Activated CD8-positive, alpha-beta memory T cell treated with anti-CD3 and anti-CD28 coated beads, Interleukin-2, amount 50 U/mL, for 1 hour (primary cell): ENCODE results near the gene SRSF2.
"Not testable (repeated sequence)": the region's sequence is repeated elsewhere in the genome, so short reads cannot be mapped to it uniquely, and the experiment has no call there.

ENCODE experiments used
- DNase-seq: peaks from one replicate; pipeline ENCODE4 v3.0.0-alpha.2; 2020; ENCODE audit errors: extremely low read depth

SRSF2 gene

GRCh38 chr17:76738468-76738850, 1.3 kb upstream of the SRSF2 start:
- no peak for DNase-seq

- DNase-seq: peak; percentile 72
These were observed 741 bp upstream of the SRSF2 start, which contains the start of gene MFSD11 for GRCh38 chr17:76737676-76738467. MFSD11 (plus strand) TSS chr17:76738119; CDS start chr17:76738353, 234 bp downstream.

DNA sequence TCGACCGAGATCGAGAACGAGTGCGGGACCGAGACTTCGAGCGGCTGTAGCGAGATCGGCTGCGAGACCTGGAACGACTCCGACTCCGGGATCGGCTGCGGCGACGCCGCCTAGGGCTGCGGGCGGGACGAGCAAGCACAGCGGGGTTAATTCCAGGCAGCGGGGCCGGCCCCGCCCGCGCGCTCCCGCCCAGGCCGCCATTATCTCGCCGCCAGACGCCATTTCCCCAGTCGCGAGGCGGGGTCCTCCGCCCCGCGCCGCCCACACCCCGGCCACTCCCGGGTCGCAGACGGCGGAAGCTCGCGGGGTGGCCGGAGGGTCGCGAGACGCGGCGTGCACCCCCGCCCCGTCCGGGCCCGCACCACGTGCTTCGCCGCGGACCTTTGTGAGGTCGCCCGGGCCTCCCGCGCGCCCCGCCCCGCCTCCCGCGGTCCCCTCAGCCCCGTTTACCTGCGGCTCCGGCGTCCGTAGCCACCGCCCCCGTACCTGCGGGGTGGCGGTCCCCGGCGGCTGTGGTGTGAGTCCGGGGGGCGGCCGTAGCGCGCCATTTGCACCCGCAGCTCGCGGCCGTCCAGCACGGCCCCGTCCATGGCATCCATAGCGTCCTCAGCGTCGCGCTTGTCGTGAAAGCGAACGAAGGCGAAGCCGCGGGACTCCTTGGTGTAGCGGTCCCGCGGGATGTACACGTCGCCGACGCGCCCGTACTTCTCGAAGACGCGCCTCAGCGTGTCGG, 616 bp downstream of the SRSF2 start:
- no peak for DNase-seq

GRCh38 chr17:76735586-76736348, 1.4 kb downstream of the SRSF2 start:
- no peak for DNase-seq

- DNase-seq: no peak
These were observed 2.1 kb downstream of the SRSF2 start for GRCh38 chr17:76735006-76735405.

GRCh38 chr17:76734080-76734840, 2.9 kb downstream of the SRSF2 start:
- DNase-seq: no peak

GRCh38 chr17:76733618-76733957, 3.5 kb downstream of the SRSF2 start:
- no peak for DNase-seq

- DNase-seq: no peak
These were observed 4.2 kb downstream of the SRSF2 start for GRCh38 chr17:76732734-76733617.

DNA sequence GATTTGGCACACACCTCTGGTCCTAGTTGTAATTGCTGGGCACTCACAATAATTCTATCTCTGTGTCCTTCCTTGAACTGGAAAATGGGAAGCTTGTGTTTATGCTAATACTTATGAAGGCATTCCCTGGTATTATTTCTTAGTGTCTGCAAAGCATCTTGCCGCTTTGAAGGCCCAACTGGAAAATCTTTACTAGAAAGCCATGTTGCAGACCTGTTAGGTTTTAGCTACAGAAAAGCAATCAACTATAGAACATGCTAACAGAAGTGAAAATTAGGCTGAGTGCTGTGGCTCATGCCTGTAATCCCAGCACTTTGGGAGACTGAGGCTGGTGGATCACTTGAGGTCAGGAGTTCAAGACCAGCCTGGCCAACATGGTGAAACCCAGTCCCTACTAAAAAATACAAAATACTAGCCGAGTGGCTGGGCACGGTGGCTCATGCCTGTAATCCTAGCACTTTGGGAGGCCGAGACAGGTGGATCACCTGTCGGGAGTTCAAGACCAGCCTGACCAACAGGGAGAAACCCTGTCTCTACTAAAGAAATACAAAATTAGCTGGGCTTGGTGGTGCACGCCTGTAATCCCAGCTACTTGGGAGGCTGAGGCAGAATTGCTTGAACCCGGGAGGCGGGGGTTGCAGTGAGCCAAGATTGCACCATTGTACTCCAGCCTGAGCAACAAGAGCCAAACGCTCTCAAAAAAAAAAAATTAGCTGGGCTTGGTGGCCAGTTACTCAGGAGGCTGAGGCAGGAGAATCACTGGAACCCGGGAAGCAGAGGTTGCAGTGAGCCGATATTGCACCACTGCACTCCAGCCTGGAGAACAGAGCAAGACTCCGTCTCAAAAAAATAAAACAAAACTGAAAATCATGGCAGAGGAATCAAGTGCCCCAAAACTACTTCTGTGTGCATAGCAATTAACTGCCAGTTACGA, 5.1 kb downstream of the SRSF2 start:
- DNase-seq: not testable (repeated sequence)

DNA sequence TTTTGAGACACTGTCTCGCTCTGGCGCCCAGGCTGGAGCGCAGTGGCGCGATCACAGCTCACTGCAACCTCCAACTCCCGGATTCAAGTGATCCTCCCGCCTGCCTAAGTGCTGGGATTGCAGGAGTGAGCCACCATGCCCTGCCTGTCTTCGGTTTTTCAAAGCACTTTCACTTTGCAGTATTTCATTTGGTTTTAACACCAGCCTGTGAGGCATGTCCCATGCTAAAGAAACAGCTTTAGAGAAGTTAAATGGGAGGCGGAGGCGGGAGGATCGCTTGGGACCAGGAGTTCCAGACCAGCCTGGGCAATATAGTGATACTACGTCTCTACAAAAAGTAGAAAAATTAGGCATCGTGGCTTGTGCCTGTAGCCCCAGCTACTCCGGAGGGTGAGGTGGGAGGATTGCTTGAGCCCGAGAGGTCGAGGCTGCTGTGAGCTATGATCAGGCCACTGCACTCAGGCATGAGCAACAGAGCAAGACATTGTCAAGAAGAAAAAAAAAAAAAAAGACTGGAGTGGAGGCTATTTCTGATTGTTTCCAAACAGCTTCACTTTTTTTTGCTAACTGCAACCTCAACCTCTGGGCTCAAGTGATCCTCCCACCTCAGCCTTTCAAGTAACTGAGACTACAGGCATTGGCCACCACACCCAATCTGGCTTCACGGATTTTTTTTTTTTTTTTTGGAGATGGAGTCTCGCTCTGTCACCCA, 9.2 kb downstream of the SRSF2 start:
- no peak for DNase-seq

DNA sequence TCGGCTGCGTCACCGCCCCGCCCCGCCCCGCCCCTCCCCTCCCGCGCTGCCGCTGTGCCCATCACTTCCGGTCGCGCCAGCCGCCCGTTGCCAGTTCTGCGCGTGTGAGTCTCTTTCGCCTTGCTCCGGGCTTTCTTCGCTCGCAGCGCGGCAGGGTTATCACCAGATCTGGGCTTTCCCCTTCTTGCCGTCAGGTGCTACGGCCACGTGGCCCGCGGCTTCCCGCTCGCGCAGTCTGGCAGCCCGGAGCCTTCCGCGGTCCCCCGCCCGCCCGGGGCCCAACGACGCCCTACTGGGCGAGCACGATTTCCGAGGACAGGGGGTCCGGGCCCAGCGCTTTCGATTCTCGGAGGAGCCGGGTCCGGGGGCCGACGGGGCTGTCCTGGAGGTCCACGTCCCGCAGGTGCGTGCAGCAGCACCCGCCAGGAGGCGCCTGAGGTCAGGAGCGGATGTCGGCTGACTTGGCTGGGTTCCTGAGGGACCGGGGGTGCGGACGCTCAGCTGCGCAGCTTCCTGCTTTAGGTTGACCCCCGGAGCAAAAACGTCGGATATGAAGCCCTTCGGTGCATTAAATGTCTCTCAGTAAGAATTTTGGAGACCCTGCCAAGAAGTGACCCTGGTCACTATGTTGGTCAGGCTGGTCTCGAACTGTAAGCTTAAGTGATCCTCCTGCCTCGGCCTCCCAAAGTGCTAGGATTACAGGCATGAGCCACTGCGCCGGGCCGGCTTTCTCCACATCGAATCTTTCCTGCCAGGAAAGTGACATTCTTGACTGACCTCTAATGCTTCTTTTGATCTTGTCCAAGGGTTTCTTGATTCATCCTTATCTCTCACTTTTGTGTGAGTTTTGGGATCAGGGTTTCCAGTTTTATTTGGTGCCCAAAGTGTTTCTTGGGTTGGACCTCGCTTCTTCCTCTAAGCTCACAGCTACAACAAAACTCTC, 10.1 kb downstream of the SRSF2 start, which contains the start of gene METTL23:
METTL23 (plus strand) TSS at position 64 of the 943 bp plus-strand sequence. CDS start 2,872 bp downstream, outside the sequence.
- no peak for DNase-seq

DNA sequence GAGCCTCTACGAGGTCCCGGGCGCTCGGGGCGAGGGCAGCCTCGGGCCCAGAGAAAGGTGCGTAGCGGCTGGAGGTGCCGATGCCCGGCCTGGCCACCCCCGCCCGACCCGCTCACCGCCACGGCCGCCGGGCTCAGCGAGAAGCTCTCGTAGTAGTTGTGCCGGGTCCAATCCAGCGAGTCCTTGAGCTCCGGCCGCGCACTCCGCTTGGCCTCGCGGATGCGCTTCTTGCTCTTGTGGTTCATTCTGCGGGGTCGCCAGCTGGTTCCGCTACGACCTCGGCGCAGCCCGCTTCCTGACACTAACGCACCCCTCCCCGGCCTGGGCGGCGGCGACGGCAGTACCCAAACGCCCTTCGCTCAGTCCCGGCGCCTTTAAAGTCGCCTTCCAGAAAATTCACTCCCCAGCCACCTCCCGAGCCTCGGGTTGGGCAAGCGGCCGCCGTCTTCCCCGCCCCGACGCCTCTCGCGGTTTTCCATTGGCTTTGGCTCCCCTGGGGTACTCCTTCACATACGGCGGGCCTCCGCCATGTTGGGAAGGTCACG, 10.8 kb downstream of the SRSF2 start, which contains the start of gene JMJD6:
JMJD6 (minus strand) TSS at position 376 of the 545 bp plus-strand sequence; CDS start at position 245, 131 bp downstream.
- peak; percentile 93 for DNase-seq

GRCh38 chr17:76725580-76726230, 11.4 kb downstream of the SRSF2 start:
- peak; percentile 32 for DNase-seq

GRCh38 chr17:76723812-76724211, 13.3 kb downstream of the SRSF2 start:
- DNase-seq: no peak

DNA sequence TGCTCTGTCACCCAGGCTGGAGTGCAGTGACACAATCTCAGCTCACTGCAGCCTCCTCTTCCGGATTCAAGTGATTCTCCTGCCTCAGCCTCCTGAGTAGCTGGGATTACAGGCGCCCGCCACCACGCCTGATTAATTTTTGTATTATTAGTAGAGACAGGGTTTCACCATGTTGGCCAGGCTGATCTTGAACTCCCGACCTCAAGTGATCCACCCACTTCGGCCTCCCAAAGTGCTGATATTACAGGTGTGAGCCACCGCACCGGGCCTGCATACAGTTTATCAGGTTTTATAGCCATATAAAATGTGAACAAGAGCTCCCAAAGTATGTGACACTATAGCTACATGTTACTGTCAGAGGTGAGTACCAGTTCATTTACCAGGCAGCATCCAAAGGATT, 14.2 kb downstream of the SRSF2 start:
- not testable (repeated sequence) for DNase-seq

GRCh38 chr17:76722279-76722678, 14.9 kb downstream of the SRSF2 start:
- DNase-seq: no peak

- no peak for DNase-seq
These were observed 15.7 kb downstream of the SRSF2 start for GRCh38 chr17:76721463-76721862.
